Endothelial cell of hepatic sinusoid (primary cell): ENCODE results near the gene CYLC2.

Source experiments
- in situ Hi-C: cut with HindIII; loops from 2 replicates; pipeline ENCODE4 v1.10.0; 2017; ENCODE audit warnings: low sequenced_read_pairs

CYLC2 gene

GRCh38 chr9:102995033-102995432, at the start of gene CYLC2:
TSS of gene CYLC2 (plus strand) at chr9:102995333. CDS start at chr9:102995381, 48 bp downstream.
- in situ Hi-C loops = no loop called here

- in situ Hi-C loops = no loop called here
Observed at GRCh38 chr9:102950346-102950745, 44.8 kb upstream of the CYLC2 start.

- in situ Hi-C loops = no loop called here
Observed at GRCh38 chr9:102966999-102967398, 28.1 kb upstream of the CYLC2 start.

GRCh38 chr9:102967979-102968378, 27.2 kb upstream of the CYLC2 start:
- in situ Hi-C loops = no loop called here

GRCh38 chr9:102972780-102973179, 22.4 kb upstream of the CYLC2 start:
- in situ Hi-C loops = no loop called here

- in situ Hi-C loops = no loop called here
Observed at GRCh38 chr9:102974530-102974929, 20.6 kb upstream of the CYLC2 start.

GRCh38 chr9:102975251-102975650, 19.9 kb upstream of the CYLC2 start:
- in situ Hi-C loops = no loop called here

- in situ Hi-C loops = loop anchor here (5.0 kb wide), 1 partner anchor 37 kb away; no protein-coding TSS in a partner anchor
Observed at GRCh38 chr9:102985162-102985895, 9.8 kb upstream of the CYLC2 start.

- in situ Hi-C loops = loop anchor here (5.0 kb wide), 1 partner anchor 36 kb away; no protein-coding TSS in a partner anchor
Observed at GRCh38 chr9:102986425-102986824, 8.7 kb upstream of the CYLC2 start.

- in situ Hi-C loops = no loop called here
Observed at GRCh38 chr9:103003689-103004088, 8.6 kb downstream of the CYLC2 start.

GRCh38 chr9:103014242-103014641, 19.1 kb downstream of the CYLC2 start:
- in situ Hi-C loops = no loop called here

GRCh38 chr9:103025796-103026195, 30.7 kb downstream of the CYLC2 start:
- in situ Hi-C loops = no loop called here

GRCh38 chr9:103037508-103038477, 42.7 kb downstream of the CYLC2 start:
- in situ Hi-C loops = no loop called here

- in situ Hi-C loops = no loop called here
Observed at GRCh38 chr9:103041961-103042360, 46.8 kb downstream of the CYLC2 start.
